DMS79 (cell line): ENCODE measurements around the gene DKK3.

Experiments
- DNase-seq: peaks from one replicate; lab custom pipeline; 2025; lab: John Stamatoyannopoulos, UW

Gene DKK3

DNA sequence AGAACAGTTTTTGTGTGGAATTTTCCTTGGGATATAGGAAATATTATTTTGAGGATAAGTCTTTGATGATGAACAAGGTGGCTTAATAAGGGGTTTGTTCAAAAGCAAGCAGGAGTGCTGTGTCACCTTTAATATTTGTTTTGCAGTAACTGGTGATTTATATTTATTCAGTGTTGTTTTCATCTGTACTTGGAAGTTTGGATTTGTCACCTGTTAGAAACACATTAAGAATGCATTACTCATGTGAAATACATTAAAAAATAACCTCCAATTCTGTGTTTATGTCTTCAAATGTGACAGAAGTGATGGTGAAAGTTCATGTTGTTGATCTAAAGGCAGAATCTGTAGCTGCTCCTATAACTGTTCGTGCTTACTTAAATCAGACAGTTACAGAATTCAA, 70.5 kb downstream of the DKK3 start:
- DNase-seq: no peak

DNA sequence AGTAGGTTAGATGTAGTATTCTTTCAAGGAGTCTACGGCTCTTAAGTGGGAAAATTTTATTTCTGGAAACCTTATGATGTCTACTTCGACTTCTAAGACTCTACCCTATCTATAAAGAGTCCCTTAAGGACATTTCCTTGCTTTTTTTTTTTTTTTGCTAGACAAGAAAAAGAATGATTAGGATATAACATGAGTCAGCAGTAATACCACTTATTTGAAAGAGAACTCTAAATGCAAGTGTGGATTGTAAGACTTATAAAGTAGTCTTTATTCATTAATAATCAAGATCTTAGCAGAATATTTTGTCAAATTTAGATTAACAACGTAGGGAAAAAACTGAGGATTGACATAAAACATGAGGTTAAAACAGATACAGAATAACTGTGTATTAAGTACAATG, 71.0 kb downstream of the DKK3 start:
- DNase-seq: no peak

DNA sequence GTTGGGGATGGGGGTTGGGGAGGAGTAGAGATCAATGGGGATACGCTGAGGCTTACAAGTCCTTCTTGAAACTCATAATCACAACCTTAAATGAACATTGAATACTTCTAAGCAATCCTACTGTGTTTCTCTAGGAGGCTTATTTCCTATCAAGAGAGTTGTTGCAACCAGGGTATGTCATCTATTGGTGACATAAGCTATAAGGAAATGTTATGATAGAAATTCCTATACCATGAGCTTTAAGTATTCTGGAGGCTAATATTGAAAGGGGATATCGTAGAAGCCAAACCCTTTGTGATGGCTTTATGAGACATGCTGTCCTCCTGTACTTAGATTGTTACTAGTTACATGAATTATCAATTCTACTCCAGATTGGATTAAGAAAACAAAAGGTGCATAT, 72.9 kb downstream of the DKK3 start:
- no peak for DNase-seq

GRCh38 chr11:11931461-11932055, 76.9 kb downstream of the DKK3 start:
- DNase-seq: no peak

DNA sequence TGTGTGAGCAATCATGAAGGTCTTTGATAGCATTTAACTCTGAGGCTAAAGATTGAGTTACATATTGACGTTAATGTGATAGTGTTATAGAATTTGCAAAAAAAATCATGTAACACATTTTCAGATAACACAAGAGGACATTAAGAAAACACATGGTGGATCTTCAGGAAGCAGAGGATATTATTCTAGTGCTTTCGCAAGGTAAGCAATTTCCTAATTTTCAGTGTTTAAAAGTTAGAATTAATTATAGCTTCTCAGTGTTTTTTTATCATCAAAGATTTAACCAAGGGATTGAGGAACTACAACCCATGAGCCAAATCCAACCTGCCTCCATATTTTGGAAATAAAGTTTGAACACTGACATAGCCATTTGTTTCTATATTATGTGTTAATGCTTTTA, 78.5 kb downstream of the DKK3 start:
- no peak for DNase-seq

GRCh38 chr11:11923828-11924227, 84.6 kb downstream of the DKK3 start:
- no peak for DNase-seq

- DNase-seq: no peak
Measured at GRCh38 chr11:11916981-11917399, 91.4 kb downstream of the DKK3 start.

DNA sequence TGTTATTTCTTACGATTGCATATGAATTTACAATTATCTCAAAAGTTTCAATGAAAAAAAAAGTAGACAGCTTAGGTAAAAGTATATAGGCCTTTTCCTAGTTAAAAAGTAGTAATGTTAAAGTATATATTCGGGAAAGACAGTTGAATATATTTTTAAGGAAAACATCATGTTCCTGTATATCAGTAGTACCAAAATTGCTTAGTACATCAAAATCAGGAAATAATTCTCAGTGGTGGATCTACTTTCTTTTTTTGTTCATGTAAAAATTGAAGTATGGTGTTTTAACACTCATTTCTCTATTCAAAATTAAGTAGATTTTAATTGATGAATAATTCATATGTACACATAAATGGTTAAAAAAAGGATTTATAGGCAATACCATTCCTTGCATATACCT, 92.8 kb downstream of the DKK3 start:
- DNase-seq: no peak

DNA sequence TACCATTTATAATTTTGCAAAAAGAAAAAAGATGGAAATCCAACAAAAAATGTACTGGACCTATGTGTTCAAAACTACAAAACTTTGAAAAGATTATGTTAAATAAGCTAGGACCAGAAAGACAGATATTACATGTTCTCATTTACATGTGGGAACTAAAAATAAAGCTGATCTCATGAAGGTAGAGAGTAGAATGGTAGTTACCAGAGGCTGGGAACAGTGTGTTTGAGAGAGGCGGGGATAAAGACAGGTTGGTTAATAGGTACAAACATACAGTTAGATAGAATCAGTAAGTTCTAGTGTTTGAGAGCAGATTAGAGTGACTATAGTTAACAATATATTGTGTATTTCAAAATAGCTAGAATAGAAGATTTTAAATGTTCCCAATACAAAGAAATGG, 95.0 kb downstream of the DKK3 start:
- no peak for DNase-seq
